ENCODE measurements around the gene SPTB.

The SPTB gene

GRCh38 chr14:64773577-64773976 is 106.1 kb downstream of the SPTB start:
- TF ChIP-seq EGR1 (IDR thresholded peaks at IDR 0.05) (no peak), ZBTB7A (IDR thresholded peaks at IDR 0.05; ENCODE audit: low read depth) (no peak), FOXM1 (IDR thresholded peaks at IDR 0.05; ENCODE audit: borderline replicate concordance, low read depth) (no peak), TEAD4 (IDR thresholded peaks at IDR 0.05) (no peak), USF1 (IDR thresholded peaks at IDR 0.05) (no peak), CREB1 (IDR thresholded peaks at IDR 0.05; ENCODE audit: low read depth) (no peak), CEBPB (IDR thresholded peaks at IDR 0.05) (no peak), EP300 (IDR thresholded peaks at IDR 0.05; ENCODE audit: borderline replicate concordance) (no peak), TCF12 (IDR thresholded peaks at IDR 0.05; ENCODE audit: low read depth) (no peak), RAD21 (IDR thresholded peaks at IDR 0.05; ENCODE audit: low read depth) (no peak), MAX (IDR thresholded peaks at IDR 0.05) (no peak), NFIC (IDR thresholded peaks at IDR 0.05) (no peak), TAF1 (IDR thresholded peaks at IDR 0.05; ENCODE audit: low read depth) (no peak), REST (IDR thresholded peaks at IDR 0.05; ENCODE audit: low read depth) (no peak), YY1 (IDR thresholded peaks at IDR 0.05; ENCODE audit: low read depth) (no peak)

- TF ChIP-seq MAX (IDR thresholded peaks at IDR 0.05) (no peak), EGR1 (IDR thresholded peaks at IDR 0.05) (no peak), REST (IDR thresholded peaks at IDR 0.05; ENCODE audit: low read depth) (no peak), YY1 (IDR thresholded peaks at IDR 0.05; ENCODE audit: low read depth) (no peak), FOXM1 (IDR thresholded peaks at IDR 0.05; ENCODE audit: borderline replicate concordance, low read depth) (no peak), TEAD4 (IDR thresholded peaks at IDR 0.05) (no peak)
Measured at GRCh38 chr14:64773046-64773445, 106.7 kb downstream of the SPTB start.

- TF ChIP-seq EP300 (IDR thresholded peaks at IDR 0.05; ENCODE audit: borderline replicate concordance), result no peak
- peak; percentile 13; the same call in 1 of the 2 replicates for TF ChIP-seq RAD21 (IDR thresholded peaks at IDR 0.05; ENCODE audit: low read depth)
Measured at GRCh38 chr14:64772397-64772950, 107.2 kb downstream of the SPTB start.

- TF ChIP-seq CREB1 (IDR thresholded peaks at IDR 0.05; ENCODE audit: low read depth) (no peak), EP300 (IDR thresholded peaks at IDR 0.05; ENCODE audit: borderline replicate concordance) (no peak), MAX (IDR thresholded peaks at IDR 0.05) (no peak), RAD21 (IDR thresholded peaks at IDR 0.05; ENCODE audit: low read depth) (no peak), USF1 (IDR thresholded peaks at IDR 0.05) (no peak), YY1 (IDR thresholded peaks at IDR 0.05; ENCODE audit: low read depth) (no peak), CEBPB (IDR thresholded peaks at IDR 0.05) (no peak), TEAD4 (IDR thresholded peaks at IDR 0.05) (no peak), TCF12 (IDR thresholded peaks at IDR 0.05; ENCODE audit: low read depth) (no peak), FOXM1 (IDR thresholded peaks at IDR 0.05; ENCODE audit: borderline replicate concordance, low read depth) (no peak), EGR1 (IDR thresholded peaks at IDR 0.05) (no peak), TAF1 (IDR thresholded peaks at IDR 0.05; ENCODE audit: low read depth) (no peak), ZBTB7A (IDR thresholded peaks at IDR 0.05; ENCODE audit: low read depth) (no peak), REST (IDR thresholded peaks at IDR 0.05; ENCODE audit: low read depth) (no peak), NFIC (IDR thresholded peaks at IDR 0.05) (no peak)
Measured at GRCh38 chr14:64771161-64771560, 108.5 kb downstream of the SPTB start.

All from Ishikawa (cell line).